Inferior parietal cortex (tissue), 1 donor: Measurements from ENCODE around the gene ERCC4.
"Not testable (repeated sequence)": the region's sequence is repeated elsewhere in the genome, so short reads cannot be mapped to it uniquely, and the experiment has no call there.

Experiments
- DNase-seq: peaks from one replicate; pipeline ENCODE4 v3.0.0-alpha.2; 2016; ENCODE audit errors: extremely low spot score

Gene ERCC4

DNA sequence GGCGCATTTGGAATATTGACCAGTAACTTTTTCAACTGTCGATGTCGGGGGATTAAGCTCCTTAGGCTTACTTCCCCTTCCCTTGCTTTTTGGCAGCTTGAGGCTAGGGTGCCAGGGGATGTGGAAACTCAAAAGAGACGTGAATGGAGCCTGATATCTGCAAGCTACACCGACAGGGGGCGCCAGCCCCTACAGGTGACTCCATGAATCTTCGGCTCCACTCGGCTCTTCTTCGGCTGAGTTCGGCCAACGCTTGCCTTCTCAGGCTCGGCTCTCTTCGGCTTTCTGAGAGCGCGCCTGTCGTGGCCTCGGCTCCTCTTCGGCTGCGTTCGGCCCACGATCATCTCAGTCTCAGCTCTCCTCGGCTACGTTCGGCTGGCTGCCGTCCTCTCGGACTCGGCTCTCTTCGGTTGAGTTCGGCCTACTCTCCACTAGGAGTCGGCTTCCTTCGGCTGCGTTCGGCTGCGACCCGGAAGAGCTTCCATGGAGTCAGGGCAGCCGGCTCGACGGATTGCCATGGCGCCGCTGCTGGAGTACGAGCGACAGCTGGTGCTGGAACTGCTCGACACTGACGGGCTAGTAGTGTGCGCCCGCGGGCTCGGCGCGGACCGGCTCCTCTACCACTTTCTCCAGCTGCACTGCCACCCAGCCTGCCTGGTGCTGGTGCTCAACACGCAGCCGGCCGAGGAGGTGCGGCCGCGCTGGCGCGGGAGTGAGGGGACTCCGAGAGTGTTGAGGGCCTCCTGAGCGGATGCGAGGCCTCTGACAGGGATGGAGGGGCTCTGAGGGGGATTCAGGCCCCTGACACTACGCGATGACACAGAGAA lies at the start of gene ERCC4:
ERCC4 (plus strand) TSS at position 472 of the 827 bp plus-strand sequence; CDS start at position 484, 12 bp downstream.
- peak; percentile 99 for DNase-seq

DNA sequence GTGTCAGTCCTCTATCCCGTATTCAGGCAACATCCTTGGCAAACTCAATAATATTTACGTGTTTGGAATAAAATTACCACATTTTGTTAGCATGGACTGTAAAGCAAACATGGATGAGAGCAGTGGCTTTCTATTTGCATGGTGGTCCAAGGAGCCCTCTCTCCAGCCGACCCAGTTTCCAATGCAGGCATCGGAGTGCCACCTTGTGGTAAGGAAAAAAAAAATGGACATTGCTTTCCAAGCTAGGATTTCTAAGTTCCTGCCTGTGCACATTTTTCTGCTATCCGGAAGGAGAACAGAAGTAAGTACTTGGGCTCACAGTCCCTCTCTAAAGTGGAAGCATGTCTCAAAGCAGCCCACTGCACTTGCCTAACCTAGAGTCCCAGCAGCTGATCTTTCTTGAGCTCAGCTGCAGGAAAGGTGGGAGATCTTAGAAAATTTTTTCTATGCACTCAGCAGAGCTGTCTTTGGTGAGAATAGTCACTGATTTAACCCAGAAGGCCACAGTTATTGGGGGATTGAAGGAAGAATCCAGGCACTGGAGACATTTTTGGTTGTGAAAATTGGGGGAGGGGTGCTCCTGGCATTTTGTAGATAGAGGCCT lies 46.0 kb upstream of the ERCC4 start:
- DNase-seq: peak; percentile 52

DNA sequence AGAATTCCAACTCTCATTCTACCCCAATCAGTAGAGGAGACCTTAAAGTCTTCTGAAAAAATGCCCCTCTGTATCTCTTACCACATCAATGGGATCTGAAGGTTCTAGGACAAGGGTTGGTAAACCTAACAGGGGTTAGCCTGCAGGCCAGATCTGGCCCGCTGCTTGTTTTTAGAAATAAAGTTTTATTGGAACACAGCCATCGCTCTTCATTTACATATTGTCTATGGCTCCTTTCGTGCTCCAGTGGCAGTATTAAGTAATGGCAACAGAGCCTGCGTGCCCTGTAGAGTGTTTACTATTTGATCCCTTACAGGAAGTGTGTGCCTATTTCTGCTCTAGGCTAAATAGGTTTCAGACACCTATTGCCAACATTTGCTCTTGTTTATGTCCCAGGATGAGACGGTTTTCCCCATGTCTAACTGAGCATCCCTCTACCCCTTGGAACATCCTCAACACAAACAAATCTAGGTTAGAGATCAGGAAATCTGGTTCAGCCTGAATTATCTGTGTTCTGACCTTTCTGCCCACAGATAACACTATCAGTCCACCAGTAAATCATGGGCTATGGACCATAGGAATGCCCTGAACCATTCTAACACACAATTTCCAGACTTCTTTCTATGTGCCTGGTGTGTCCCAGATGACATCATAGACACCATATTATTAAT lies 44.2 kb upstream of the ERCC4 start:
- DNase-seq: no peak

DNA sequence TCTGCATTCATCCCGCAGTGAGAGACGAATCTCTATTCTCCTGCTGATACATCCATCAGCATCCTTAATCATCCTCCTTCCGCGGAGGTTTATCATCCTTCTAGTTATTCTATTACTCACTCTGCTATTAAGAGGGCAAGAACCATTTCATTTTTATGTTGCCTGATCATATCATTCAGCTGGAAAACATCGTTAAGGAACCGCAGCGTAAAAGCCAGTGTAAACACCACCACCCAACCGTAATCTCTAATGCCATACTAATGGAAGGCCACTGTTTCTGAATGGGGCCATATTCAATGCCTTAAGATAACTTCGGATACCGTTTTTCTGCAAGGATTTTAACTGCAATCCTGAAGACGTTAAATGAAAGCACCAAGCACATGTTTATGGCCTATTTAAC lies 36.7 kb upstream of the ERCC4 start:
- DNase-seq: no peak

DNA sequence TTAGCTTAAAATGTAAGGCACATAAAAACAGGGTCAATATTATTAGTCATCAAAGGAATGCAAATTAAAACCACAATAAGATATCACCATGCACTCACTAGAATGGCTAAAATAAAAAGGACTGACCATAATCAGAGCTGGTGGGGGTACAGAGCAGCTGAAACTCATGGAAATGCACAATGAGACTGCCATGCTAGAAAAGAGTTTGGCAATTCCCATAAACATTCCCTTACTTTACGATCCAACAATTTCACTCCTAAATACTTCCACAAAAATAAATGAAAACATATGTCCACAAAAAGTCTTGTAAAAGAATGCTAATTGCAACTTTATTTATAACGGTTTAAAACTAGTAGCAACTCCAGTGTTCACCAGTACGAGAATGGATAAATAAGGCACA lies 36.1 kb upstream of the ERCC4 start:
- no peak for DNase-seq

GRCh38 chr16:13885700-13886099 lies 34.3 kb upstream of the ERCC4 start:
- no peak for DNase-seq

- DNase-seq: no peak
Measured at GRCh38 chr16:13886608-13887007, 33.3 kb upstream of the ERCC4 start.

GRCh38 chr16:13889323-13889722 lies 30.6 kb upstream of the ERCC4 start:
- DNase-seq: not testable (repeated sequence)

GRCh38 chr16:13892301-13892700 lies 27.7 kb upstream of the ERCC4 start:
- no peak for DNase-seq

GRCh38 chr16:13895516-13895915 lies 24.4 kb upstream of the ERCC4 start:
- DNase-seq: no peak

DNA sequence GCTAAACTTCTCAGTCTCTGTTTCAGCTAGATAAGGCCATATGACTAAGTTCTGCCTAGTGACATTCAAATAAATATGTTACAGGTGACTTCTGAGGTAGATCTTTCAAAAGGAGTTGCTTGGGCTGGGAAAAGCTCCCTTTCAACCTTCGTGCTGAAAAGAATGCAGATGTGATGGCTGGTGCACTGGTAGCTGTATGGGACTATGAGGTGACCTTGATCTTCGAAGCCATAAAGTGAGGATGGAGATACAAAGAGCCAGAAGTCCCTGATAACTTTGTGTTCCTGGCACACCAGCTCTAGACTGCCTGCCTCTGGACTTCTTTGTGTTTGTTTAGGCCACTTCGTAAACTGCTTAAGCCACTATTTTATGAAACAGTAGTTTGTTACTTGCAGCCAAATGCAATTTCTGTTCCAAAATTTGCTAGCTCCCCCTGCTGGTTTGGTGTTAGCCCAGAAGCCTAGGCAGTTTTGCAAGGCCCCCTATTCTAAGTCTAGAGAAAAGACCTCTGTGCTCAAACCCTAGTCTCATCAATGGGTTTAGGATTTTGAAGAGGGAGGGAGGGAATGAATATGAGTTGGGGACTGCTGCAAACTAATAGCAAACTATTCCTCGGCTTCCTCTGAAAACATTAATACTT lies 23.3 kb upstream of the ERCC4 start:
- no peak for DNase-seq

DNA sequence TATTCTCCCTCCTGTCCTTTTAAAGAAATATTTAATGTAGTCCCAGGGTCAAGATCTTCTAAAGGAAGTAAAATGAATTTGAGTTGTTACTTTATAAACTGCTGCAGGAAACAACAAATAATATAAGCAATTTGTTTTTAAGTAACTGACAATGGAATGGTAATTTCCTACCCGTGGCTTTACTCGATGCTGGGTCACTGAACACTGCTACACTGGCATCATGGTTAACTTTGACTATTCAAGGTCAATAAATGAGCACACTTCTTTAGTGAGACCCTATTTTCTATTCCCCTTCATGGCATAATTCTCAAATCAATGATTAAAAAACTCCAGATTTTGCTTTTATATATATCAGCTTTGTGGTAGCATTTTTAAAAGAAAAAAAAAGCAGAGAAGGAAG lies 22.1 kb upstream of the ERCC4 start:
- no peak for DNase-seq

DNA sequence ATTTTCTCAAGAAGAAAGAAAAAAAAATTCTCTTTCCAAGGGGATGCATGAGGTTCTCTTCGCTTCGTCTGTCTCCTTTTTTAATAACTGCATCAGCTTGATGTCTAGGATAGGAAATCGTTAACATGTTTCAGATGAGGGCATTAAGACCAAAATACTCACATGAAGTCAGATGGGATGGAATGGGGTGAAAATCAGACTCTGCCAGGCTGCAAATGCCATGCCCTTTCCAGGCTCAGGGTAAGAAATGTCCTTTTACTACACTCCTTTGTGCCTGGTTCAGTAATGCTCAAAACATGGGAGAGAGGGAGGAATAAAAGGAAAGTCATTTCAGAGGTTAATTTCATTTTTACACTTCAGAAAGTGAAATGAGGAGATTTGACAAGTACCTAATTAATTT lies 21.7 kb upstream of the ERCC4 start:
- DNase-seq: no peak

GRCh38 chr16:13902052-13902451 lies 17.9 kb upstream of the ERCC4 start:
- DNase-seq: no peak

DNA sequence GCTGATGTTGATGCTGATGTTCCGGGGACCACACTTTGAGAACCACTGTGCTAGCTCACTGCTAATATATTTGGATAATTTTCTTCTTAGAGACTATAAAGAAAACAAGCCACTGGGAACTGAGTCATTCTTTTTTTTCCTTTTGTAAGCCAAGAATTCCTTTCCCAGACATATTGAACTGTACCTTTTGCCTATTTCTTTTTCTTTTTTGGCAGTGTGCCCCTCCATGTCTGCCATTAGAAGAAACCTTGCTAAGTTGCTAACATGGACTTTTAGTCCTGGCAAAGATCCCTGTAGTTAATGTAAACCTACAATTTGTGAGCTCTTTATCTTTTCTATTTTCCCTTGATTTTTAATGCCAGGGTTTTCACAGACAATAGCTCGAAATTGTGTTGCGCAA lies 17.3 kb upstream of the ERCC4 start:
- no peak for DNase-seq

DNA sequence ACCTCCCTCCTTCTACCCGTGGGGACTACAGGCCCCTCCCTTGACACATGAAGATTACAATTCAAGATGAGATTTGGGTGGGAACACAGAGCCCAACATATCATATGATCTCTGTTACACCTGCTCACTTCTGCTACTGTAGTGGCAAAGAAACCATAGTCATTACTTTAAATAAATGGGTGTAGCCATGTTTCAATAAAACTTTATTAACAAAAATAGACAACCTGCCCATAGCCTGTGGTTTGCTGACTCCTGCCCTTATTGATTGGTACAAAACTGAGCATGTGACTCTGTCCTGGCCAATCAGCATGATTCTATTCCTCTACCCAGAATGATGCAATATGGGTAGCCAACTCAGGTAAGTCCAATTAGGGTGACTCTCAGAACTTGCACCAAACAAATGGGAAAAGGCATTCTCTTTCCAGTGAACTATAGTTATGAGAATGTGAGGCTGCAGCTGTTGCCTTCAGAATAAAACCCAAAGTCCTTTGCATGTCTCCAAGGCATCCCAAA lies 15.7 kb upstream of the ERCC4 start:
- DNase-seq: no peak

GRCh38 chr16:13904822-13905221 lies 15.1 kb upstream of the ERCC4 start:
- DNase-seq: not testable (repeated sequence)

- no peak for DNase-seq
Measured at GRCh38 chr16:13906168-13907089, 13.5 kb upstream of the ERCC4 start.

DNA sequence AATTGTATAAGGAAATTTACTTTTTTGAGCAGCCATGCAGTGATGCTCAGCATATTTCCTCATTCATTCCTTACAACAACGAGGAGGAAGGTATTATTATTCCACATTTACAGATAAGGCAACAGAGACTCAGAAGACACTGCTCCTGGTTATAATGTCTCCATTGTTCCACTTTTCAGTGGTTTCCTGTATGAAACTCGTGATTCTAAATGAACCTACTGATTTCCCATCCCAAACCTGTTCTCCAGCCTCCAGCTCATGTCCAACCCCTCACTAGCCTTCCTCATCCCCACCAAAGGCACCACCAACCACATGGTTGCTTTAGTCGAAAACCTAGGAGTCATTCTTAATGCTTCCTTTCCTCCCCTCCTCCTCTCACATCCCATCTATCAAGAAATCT lies 12.5 kb upstream of the ERCC4 start:
- DNase-seq: no peak

DNA sequence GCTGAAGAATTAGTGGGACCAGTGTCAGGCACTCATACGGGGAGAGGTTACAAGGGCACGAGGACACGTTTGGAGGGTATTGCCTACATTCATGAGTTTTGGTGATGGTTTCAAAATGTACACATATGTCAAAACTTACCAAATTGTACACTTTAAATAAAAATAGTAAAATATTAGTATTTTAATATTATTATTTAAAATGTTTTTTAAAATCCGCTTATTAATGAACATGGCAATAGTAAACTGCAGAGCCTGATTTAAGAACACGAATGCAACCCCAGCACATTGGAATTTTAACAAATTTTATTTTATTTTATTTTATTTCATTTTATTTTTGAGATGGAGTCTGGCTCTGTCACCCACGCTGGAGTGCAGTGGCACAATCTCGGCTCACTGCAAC lies 10.9 kb upstream of the ERCC4 start:
- no peak for DNase-seq

GRCh38 chr16:13909872-13910303 lies 10.1 kb upstream of the ERCC4 start:
- no peak for DNase-seq
